ENCODE measurements around the gene MRFAP1.
"Not testable (repeated sequence)": the region's sequence is repeated elsewhere in the genome, so short reads cannot be mapped to it uniquely, and the experiment has no call there.

Gene MRFAP1

DNA sequence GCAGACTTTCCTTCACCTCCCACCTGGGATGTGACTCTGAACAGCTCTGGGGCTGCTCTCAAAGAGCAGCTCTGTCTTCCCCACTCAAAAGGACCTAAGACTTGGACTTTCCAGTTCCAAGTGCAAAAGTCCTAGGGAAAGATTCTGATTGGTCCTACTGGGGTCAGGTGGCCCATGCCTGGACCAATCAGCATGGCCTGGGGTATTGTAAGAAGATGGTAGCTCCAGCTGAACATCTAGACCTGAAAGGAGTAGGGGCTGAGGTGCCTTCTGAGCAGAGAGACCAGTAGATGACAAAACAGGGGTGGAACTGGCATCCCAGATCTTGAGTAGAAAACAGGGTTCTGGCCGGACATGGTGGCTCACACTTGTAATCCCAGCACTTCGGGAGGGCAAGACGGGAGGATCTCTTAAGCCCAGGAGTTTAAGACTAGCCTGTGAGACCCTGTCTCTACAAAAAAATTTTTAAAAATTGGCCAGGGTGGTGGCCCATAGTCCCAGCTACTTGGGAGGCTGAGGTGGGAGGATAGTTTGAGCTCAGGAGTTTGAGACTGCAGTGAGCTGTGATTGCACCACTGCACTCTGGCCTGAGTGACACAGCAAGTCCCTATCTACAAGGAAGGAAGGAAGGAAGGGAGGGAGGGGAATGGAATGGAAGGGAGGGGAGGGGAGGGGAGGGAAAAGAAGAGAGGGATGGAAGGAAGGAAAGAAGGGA is 27.4 kb upstream of the MRFAP1 start:
- no peak for DNase-seq

DNA sequence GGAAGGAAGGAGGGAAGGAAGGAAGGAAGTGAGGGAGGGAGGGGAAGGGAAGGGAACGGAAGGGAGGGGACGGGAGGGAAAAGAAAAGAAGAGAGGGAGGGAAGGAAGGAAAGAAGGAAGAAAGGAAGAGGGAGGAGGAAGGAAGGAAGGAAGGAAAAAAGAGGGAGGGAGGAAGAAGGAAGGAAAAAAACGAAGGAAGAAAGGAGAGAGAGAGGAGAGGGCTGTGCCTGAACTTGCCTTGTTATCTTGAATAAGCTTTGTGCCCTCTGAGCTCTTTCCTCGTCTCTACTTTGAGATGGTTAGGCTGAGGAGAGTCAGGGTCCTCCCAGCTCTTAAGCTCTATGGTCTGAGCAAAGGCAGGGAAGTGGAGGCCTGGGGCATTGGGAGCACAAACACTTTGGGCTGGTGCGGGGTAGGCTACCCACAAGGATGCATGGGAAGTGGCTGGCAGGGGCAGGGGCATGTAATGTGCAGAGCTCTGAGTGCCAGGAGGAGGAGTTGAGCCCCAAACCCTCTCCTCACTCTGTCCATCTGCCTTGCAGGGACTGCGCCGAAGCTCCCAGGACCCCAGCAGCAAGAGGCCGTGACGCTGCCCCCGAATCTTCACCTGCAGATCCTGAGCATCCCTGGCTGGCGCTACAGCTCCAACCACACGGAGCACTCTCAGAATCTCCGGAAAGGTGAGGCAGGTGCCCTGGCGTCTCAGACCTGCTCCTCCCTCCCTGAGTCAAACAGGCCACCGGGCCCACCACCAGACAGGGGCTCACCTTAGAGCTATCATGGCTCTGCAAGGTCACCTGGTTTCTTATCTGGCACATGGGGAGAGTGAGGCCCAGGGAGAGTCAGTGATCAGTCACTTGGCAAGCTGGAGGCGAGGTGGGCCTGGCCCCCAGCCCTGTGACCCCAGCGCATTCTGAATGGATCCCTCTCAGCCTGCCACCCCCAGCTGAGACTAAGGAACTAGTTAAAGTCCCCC is 26.5 kb upstream of the MRFAP1 start:
- DNase-seq, result no peak

DNA sequence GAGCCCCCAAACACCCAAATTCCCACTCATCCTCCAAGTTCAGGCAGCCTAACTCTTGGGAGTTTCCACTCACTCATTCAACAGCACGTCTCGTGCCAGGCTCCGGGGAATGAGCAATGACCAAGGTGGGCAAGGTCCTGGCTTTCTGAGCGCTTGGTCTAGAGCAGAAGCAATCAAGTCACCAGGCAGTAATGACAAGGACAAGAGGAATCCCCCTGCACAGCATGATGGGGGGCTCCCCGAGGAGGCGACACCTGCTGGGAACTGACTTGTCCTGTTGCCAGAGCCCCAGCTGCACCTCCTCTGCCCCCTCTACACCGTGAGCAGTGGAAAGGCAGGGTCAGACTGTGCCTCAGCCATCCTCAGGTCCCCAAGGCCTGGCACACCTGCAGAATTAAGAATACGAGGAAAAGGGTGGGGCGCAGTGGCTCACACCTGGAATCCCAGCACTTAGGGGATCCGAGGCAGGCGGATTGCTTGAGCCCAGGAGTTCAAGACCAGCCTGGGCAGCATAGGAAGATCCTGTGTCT is 25.7 kb upstream of the MRFAP1 start:
- DNase-seq, result no peak

DNA sequence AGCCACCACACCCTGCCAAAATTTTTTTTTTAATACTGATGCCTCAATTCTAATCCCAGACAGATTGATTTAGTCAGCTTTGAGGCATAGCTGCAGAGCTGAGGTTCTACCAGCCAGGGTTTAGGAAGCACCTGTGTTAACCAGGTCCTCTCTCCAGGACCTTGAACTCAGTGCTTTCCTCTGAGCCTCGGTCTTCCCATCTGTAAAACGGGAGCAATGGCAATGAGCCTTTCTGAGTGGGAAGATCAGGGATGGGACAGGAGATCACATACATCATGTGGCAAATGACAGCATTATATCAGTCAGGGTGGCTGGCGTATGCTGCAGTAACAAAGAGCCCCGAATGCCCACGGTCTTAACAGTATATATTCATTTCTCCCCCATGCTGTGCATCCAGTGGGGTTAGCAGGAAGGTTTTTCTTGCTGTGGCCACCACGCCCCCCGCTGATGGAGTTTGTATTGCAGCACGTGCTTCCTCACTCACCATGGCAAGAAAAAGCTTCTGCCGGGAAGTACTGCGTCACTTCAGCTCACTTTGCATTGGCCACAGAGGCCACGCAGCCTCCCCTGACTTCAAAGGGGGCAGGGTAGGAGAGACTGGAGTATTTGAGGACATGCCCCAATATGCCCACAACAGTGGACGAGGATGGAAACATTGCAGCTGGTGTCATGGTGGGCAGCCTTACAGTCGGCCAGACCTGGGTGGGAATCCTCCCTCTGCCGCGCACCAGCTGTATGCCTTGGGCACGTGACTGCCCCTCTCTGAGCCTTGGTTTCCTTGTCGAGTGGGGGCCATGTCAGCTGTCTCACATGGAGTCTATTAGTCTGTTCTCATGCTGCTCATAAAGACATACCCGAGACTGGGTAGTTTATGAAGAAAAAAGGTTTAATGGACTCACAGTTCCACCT is 24.1 kb upstream of the MRFAP1 start:
- DNase-seq, result no peak

DNA sequence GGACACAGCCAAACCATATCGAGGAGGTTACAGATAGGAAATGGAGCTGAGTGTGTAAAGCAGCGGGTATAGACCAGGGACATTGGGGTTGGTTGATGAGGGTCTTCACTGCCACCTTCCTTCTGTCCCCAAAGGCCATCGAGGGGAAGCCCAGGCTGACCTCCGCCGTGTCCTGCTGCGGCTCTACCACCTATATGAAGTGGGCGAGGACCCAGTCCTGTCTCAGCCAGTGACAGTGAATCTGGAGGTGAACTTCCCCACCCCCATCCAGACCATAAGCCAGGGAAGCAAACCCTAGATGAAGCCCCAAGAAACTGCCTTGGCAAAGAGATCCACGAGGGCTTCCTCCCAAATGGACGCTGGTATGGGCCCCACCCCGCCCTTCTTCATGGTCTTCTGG is 23.2 kb upstream of the MRFAP1 start:
- no peak for DNase-seq

DNA sequence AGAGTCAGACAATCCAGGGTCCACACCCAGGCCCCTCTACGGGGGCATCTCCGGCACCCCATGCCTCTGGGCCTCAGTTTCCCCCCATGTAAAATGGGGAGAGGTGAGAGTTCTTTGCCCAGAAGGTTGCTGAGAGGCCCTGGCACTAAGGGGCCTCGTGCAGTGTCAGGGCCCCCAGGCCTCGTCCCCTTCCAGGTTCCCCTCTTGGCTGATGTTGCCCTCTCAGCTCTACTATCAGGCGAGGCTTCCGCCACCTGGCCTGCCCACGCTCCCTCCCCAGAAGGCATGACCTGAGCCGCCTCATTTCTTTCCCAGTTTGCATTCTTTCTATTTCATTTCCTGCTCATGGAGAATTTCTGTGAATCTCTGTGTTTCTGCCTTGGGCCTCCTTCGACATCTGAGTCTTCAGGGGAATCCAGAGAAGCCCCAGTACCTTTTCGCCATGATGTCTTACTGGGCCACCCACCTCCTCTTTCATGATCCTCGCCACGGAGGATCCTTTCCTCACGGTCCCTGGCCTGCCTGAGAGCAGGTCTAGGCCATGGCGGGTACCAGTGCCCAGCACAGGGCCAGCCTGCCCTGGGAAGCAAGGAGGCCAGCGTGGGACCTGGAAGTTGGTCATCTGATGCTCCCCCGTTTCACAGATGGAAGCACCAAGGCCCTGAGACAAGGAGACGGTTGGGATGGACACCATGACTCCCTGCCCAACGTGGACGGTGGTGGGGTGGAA is 21.9 kb upstream of the MRFAP1 start:
- DNase-seq, result no peak

DNA sequence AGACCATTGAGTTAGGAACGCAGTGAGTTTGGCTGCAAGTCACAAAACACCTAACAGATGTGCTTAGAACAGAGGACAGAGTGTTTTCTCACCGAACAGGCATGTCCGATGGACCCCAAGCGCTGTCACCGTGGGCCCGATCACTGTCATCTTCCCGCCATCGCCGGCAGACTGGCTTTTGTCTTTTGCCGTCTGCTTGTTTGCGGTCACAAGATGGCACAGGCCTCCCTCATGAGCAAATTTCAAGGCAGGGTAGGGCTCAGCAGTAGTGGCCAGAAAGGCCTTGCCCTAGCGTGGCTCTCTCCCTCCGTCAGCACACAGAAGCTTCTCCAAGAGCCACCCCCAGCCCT is 21.4 kb upstream of the MRFAP1 start:
- no peak for DNase-seq

DNA sequence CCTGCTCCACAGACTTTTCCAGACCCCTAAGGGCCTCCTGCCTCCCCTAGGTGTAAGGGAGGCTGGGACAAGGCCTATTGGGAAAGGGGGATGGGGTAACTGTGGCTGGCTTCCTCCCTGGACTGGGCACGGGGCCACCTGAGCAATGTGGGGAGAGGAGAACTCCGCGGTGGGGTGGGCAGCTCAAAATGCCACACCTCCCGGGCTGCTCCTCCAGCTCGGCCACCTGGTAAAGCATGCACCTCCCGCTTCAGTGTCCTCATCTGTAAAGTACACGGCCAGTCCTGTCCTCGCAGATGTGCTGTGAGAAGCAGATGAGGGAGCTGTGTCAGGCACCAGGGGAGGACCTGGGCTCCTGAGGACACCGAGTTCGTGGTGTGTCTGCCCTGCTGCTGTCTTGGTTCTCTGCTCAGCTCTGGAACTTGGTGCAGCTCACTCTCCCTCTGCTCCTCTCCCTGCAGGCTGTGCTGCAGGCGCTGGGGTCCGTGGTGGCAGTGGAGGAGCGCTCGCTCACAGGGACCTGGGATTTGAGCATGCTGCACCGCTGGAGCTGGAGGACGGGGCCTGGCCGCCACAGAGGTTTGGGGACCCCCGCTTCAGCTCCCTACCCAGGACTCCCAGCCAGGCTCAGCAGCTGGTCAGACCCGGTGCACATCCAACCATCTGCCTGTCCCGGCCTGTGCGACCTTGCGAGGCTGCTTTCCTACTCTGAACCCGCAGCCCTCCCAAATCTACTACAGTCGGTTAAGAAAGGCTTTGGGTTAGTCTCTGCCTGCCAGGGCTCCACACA is 20.8 kb upstream of the MRFAP1 start:
- no peak for DNase-seq

DNA sequence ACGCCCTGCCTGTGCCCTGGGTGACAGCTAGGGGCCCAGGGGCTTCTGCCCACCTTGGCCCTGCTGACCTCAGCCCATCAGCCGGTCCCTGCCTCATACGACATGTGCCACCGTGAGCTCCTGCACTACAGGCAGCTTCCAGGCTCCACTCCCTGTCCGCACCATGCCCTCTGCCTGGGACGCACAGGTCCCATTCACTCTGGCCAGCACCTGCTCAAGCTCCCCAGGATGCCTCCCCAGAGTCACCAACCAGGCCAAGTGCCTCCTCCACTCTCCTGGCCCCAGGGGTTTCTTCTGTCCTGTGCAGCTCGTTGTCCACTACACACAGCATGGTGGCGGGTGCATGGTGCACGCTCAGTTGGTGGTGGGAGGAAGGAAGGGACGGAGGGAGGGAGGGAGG is 20.2 kb upstream of the MRFAP1 start:
- no peak for DNase-seq

DNA sequence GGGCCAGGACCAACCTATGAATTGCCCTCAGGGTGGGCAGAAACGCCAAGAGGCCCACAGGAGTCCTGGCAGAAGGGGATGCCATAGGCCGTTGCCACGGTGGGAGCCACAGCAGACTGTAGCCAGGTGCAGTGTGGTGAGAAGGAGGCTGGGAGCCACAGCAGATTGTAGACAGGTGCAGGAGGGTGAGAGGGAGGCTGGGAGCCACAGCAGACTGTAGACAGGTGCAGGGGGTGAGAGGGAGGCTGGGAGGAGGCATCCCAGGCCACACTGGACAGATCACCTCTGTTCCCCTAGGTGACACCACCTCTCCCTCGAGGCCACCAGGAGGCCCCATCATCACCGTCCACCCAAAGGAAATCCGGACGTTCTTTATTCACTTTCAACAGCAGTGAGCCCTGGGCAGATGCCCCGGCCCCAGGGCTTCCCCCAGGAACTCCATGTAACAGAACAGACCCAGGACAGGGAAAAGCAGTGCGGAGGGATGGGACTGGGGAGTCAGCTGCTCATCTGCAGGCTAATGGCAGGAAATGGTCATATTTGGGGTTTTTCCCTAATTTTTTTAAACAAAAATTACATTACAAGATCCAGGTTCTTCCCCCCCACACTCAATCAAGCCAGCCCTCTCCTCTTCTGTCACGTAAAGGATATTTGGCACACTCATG is 19.5 kb upstream of the MRFAP1 start:
- no peak for DNase-seq

DNA sequence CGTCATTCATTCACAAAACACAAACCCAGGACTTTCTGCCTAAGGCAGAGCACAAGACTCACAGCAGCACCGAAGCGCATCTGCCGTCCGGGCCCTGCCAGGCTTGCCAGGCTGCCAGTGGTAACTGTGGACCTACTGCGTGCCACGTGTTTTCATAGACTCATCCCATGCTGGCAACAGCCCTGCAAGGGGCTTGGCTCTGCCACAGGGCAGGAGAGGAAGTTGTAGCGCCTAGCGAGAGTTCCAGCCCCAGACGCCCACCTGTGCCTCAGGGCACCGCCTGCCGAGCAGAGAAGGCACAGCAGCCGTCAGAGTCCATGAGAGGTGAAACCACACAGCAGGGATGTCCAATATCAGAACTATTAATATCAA is 18.9 kb upstream of the MRFAP1 start:
- no peak for DNase-seq

DNA sequence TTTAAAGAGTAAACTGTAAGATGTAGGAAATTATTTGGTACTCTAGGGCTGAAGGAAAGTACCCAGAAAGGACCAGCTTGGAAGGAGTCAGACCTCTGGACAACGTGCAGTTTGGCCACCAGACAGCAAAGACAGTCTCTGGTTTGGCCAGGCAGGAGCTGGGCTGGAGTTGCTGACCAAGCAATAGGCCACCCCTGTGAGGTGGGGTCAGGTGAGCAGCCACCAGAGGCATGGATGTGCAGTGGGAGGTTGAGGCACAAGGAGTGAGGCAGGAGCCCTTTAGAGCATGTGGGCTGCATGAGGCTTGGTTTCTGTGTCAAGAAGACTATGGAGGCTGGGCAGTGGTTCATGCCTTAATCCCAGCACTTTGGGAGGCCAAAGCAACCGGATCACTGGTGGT is 17.7 kb upstream of the MRFAP1 start:
- no peak for DNase-seq

DNA sequence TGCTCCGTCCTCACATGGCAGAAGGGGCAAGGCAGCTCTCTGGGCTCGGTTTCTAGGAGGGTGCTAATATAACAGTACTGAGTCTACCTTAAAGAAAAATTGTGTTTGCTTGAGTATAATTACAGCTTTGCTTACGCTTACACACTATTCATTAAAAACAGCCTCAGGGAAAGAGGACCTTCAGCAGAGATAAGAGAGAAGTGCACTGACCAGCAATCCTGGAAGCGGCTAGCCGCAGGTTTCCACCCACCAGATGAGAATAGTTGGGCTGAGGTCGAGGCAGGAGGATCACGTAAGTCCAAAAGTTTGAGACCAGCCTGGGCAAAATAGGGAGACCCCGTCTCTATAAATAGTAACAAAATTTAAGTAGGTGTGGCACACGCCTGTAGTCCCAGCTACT is 15.2 kb upstream of the MRFAP1 start:
- no peak for DNase-seq

DNA sequence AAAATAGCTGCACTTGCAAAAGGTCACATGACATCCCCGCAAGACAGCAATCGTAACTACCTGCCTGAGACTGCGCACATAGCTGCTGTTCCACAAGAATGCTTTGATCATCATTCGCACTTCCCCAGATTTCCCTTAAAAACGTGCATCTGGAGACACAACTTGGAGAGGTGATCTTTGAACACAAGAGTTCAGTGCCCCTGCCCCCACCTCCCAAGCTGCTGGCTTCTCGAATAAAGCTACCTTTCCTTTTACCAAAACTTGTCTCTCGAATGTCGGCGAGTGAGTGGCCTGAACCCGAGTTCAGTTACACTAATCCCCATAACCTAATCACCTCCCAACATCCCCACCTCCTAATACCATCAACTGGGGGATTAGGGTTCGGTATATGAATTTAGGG is 14.4 kb upstream of the MRFAP1 start:
- no peak for DNase-seq

DNA sequence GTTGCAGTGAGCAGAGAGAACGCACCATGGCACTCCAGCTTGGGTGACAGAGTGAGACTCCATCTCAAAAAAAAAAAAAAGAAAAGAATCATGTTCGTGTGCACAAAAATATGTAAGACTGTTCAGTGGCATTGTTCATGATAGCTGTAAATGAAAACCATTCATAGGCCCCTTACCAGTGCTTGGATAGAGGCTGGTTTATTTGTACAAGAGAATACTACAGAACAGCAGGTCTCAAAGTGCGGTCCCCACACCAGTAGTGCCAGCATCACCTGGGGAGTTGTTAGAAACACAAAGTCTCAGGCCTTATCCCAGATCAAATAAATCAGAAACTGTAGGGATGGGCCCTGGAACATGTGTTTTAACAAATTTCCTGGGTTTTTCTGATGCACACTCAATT is 12.7 kb upstream of the MRFAP1 start:
- DNase-seq, result no peak

DNA sequence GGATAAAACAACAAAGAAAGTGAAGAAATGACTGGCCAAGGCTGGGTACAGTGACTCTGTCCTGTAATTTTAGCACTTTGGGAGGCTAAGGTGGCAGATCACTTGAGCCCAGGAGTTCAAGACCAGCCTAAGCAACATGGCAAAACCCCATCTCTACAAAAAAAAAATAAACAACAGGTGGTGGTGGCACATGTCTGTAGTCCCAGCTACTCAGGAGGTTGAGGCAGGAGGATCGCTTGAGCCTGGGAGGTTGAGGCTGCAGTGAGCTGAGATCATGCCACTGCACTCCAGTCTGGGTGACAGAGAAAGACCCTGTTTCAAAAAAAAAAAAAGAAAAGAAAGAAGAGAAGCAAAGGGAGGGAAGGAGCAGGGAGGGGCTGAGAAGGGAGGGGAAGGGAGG is 12.0 kb upstream of the MRFAP1 start:
- DNase-seq, result not testable (repeated sequence)

DNA sequence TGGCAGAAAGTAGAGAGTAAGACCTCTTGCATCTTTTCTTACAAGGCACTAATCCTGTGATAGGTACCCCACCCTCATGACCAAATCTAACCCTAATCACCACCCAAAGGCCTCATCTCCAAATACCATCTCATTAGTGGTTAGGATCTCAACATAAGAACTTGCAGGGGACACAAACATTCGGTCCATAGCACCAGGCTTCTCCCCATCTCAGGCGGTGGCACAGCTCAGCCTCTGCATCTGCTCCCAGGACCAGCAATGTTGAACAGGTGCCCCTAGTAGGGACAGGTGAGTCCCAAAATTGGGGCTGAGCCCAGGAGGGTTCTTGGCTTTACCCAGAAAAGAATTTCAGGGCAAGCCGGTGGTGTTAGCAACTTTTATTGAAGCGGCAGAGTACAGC is 8.4 kb upstream of the MRFAP1 start:
- no peak for DNase-seq

DNA sequence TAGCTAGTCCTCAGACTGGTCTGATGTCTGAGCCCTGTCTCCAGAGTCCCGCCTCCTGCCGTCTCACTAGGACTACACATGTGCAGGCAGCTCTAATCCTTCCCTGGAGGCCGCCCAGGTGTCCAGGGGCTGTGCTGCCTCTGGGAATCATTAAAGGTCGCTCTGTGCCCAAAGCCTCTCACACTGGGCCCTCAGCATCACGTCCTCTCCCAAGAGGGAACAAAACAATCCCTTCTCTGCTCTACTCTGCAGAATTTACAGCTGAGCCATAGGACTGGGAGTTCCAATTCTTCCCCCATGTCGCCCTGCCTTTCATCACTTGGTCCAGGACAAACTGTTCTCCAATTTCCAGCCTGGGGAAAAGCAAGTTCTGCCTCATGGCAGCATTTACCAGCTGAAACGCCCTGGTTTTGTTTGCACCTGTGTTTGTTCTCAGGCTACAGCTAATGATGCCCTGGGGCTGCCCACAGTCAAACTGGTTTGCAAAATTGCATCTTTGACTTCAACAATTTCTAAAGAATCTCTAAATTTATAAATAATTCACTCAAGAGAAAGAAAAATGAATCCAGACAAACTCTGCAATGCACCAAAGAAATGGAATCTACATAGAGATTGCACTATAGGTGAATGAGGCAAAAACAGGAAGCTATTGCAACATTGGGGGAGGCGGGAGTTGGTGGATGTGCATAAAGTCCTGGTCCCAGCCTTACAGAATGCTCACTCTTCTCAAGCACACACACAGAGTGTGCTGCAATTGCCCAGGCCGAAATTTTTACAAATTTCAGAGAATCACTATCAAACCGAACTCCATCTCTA is 7.2 kb upstream of the MRFAP1 start:
- no peak for DNase-seq

DNA sequence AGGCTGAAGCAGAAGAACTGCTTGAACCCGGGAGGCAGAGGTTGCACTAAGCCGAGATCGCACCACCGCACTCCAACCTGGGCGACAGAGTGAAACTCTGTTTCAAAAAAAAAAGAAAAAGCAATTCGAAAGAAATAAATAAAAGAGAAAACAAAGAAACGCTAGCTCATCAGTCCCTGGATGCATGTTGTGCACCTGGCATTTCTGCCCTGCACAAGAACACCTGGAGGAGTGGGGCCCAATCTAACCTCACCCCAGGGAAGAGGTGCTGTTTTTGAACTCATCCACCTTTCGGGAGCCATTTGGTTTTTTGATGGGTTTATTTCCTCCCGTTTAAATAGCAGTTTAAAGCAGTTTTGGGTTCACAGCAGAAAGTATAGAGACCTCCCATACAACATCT is 5.7 kb upstream of the MRFAP1 start:
- DNase-seq, result no peak

DNA sequence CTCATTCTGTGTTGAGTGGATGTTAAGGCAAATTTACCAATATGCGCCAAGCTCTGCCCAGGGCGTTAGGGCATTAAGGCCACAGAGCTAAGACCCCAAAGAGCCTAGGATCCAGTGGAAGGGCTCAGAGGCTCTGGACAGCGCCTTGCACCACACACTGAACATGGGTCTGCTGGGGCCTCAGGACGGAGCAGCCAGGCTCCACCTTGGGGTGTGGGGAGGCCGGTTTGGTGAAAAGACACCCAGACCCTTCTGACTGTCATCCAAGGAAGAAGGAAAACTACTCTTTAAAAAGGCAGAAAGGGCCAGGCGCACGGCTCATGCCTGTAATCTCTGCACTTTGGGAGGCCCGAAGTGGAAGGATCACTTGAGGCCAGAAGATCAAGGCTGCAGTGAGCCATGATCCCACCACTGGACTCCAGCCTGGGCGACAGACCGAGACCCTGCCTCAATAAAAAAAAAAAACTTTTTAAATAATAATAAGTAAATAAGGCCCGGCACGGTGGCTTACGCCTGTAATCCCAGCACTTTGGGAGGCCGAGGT is 1.3 kb upstream of the MRFAP1 start:
- no peak for DNase-seq
